ENCODE data around the gene UGT1A8.

Gene UGT1A8

DNA sequence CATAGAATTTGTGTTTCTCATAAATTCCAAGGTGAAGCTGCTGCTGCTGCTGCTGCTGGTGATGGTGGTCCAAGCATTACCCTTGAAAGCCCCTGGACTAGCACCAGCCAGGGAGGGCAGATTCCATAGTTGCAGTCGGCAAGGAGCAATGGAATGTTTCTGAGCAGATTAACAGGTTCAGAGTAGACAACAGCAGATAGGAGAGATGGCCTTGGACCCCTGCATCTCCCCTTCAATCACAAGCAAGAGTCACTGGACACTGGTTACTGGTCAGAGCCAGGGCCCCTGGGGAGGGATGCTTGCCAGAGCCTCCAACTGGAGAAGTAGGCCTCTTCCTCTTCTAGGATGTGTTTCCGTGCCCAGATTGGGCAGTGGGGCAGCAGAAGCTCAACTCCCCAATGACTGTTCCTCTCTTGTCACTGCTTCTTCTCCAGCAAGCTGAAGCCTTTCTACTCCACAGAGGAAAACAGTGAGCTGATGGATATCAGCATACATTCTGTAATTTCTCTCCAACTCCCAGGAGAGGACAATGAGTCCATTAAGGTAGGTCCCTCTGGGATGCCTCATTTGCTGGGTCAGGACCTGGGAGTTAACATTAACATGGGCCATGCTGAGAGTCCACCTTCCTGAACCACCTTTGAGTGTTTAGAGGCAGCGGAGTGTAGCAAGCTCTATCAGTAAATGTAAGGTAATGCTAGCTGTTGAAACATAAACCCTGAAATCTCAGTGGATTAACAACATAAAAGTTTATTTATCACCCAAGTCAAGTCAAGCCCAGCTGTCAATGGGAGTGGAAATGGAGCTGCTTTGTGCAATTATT, 196.0 kb downstream of the UGT1A8 start:
- DNase-seq (ENCODE audit: low read depth in 1 of 2, low spot score in 1 of 2) = no peak
- Histone ChIP-seq H3K27ac (replicated peaks) (no peak overlapping the region), H3K4me3 (replicated peaks; ENCODE audit: insufficient read depth, low read length) (no peak overlapping the region), H3K27me3 (ENCODE audit: insufficient read depth, poor library complexity, severe bottlenecking) (no peaks in the 10 kb centered on the region)
- TF ChIP-seq, protein P1, sequence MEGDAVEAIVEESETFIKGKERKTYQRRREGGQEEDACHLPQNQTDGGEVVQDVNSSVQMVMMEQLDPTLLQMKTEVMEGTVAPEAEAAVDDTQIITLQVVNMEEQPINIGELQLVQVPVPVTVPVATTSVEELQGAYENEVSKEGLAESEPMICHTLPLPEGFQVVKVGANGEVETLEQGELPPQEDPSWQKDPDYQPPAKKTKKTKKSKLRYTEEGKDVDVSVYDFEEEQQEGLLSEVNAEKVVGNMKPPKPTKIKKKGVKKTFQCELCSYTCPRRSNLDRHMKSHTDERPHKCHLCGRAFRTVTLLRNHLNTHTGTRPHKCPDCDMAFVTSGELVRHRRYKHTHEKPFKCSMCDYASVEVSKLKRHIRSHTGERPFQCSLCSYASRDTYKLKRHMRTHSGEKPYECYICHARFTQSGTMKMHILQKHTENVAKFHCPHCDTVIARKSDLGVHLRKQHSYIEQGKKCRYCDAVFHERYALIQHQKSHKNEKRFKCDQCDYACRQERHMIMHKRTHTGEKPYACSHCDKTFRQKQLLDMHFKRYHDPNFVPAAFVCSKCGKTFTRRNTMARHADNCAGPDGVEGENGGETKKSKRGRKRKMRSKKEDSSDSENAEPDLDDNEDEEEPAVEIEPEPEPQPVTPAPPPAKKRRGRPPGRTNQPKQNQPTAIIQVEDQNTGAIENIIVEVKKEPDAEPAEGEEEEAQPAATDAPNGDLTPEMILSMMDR (IDR thresholded peaks at IDR 0.05; ENCODE audit: insufficient read depth, low read length) = no peak
- TF ChIP-seq POLR2AphosphoS5 (IDR thresholded peaks at IDR 0.05; ENCODE audit: low read depth) (no peak), SPI1 (IDR thresholded peaks at IDR 0.05; ENCODE audit: borderline replicate concordance, low read depth) (no peak), GABPA (IDR thresholded peaks at IDR 0.05; ENCODE audit: low read depth) (no peak)
- TF ChIP-seq, protein P2, sequence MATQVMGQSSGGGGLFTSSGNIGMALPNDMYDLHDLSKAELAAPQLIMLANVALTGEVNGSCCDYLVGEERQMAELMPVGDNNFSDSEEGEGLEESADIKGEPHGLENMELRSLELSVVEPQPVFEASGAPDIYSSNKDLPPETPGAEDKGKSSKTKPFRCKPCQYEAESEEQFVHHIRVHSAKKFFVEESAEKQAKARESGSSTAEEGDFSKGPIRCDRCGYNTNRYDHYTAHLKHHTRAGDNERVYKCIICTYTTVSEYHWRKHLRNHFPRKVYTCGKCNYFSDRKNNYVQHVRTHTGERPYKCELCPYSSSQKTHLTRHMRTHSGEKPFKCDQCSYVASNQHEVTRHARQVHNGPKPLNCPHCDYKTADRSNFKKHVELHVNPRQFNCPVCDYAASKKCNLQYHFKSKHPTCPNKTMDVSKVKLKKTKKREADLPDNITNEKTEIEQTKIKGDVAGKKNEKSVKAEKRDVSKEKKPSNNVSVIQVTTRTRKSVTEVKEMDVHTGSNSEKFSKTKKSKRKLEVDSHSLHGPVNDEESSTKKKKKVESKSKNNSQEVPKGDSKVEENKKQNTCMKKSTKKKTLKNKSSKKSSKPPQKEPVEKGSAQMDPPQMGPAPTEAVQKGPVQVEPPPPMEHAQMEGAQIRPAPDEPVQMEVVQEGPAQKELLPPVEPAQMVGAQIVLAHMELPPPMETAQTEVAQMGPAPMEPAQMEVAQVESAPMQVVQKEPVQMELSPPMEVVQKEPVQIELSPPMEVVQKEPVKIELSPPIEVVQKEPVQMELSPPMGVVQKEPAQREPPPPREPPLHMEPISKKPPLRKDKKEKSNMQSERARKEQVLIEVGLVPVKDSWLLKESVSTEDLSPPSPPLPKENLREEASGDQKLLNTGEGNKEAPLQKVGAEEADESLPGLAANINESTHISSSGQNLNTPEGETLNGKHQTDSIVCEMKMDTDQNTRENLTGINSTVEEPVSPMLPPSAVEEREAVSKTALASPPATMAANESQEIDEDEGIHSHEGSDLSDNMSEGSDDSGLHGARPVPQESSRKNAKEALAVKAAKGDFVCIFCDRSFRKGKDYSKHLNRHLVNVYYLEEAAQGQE (IDR thresholded peaks at IDR 0.05; ENCODE audit: insufficient replicate concordance, low read depth) = no peak

DNA sequence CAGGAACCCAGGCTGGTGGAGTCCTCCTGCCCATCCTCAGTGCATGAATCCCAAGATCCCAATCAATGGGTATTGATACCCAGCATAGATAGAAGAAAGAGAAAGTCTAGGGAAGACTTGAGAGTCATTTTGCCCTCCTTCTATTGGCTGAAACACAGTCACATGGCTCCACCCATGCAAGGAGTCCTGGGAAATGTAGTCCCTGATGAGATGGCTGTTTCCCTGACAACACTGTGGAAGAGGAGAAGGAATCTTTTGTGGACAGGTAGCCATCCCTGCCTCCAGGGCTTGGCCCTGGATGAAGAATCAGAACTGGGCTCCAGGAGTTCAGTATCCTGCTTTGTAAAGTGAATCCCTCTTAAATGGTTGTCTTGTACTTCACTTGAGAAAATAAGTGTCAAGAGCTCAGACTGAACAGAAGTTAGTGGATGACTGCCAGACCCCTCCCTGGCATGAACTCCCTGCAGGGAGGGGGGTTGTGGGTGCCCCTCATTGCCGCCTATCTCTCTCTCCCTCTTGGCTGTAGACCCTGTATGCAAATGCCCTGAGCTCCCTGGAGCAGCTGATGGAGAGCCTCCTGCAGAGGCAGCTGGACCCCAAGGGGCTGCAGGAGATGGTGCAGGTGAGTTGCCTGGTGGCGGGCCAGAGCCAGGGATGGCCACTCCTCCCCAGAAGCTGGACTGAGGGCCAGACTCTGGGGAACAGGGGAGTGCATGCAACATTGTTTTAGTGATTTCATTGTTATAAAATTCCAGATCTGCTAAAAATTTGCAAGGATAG, 196.8 kb downstream of the UGT1A8 start:
- DNase-seq (ENCODE audit: low read depth in 1 of 2, low spot score in 1 of 2) = no peak
- no peak overlapping the region for H3K27ac ChIP-seq (replicated peaks)
- no peaks in the 10 kb centered on the region for H3K27me3 ChIP-seq (ENCODE audit: insufficient read depth, poor library complexity, severe bottlenecking)
- TF ChIP-seq, protein P2 (IDR thresholded peaks at IDR 0.05; ENCODE audit: insufficient replicate concordance, low read depth) = no peak
- H3K4me3 ChIP-seq (replicated peaks; ENCODE audit: insufficient read depth, low read length) = no peak overlapping the region

DNA sequence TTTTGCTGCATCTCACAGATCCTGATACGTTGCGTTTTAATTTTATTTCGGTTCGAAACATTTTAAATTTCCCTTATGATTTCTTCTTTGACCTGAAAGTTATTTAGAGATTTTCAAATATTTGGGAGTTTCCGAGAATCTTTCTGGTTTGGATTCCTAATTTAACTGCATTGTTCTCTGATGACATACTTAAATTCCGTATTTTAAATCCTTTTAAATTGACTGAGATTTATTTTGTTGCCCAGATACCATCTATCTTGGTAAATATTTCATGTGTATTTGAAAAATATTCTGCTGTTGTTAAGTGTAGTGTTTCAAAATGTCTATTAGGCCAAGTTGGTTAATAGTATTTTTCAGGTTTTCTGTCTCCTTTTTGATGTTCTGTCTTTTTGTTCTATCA, 198.4 kb downstream of the UGT1A8 start:
- Histone ChIP-seq H3K4me3 (replicated peaks; ENCODE audit: insufficient read depth, low read length) (no peak overlapping the region), H3K27ac (replicated peaks) (no peak overlapping the region), H3K27me3 (ENCODE audit: insufficient read depth, poor library complexity, severe bottlenecking) (no peaks in the 10 kb centered on the region)
- TF ChIP-seq, protein P1 (IDR thresholded peaks at IDR 0.05; ENCODE audit: insufficient read depth, low read length) = no peak
- TF ChIP-seq, protein P2 (IDR thresholded peaks at IDR 0.05; ENCODE audit: insufficient replicate concordance, low read depth) = no peak
- TF ChIP-seq POLR2AphosphoS5 (IDR thresholded peaks at IDR 0.05; ENCODE audit: low read depth) (no peak), GABPA (IDR thresholded peaks at IDR 0.05; ENCODE audit: low read depth) (no peak), SPI1 (IDR thresholded peaks at IDR 0.05; ENCODE audit: borderline replicate concordance, low read depth) (no peak)
- no peak for DNase-seq (ENCODE audit: low read depth in 1 of 2, low spot score in 1 of 2)

All from HL-60 (cell line).